Adrenal gland (tissue), 12 donors: ENCODE measurements around the gene USP10. TPM values are rescaled to one million over a fixed set of nuclear protein-coding genes. Genes with fewer than 3 reads are reported as not detected.

Source experiments
- DNase-seq, 7 donors: peaks; one replicate each; pipeline ENCODE4 v3.0.0-alpha.2; 2019 to 2020
- H3K27ac ChIP-seq, 5 donors: fragments of 200-600 bp; sonication (generic) in 4 of 5; 1 replicate in 3 of 5; 2 replicates in 2 of 5; pipeline versions ENCODE4 v1.5.1 to v1.8.0; 2016 to 2020; ENCODE audit warnings: mild to moderate bottlenecking in 1 of 5
- H3K27me3 ChIP-seq: fragments of 200-600 bp; 2 replicates; pipeline ENCODE4 v1.8.0; 2021
- H3K36me3 ChIP-seq, 2 donors: fragments of 200-600 bp; replicated peaks in 1 of 2; 1 replicate in 1 of 2; 2 replicates in 1 of 2; pipeline versions ENCODE4 v1.5.1 to v1.8.0; 2018 to 2022
- H3K4me1 ChIP-seq, 2 donors: fragments of 200-600 bp; replicated peaks in 1 of 2; 1 replicate in 1 of 2; 2 replicates in 1 of 2; pipeline versions ENCODE4 v1.5.1 to v1.8.0; 2018 to 2021
- H3K4me3 ChIP-seq, 4 donors: fragments of 200-600 bp; sonication (generic) in 3 of 4; one replicate each; pipeline ENCODE4 v1.5.1; 2016 to 2018
- H3K9me3 ChIP-seq, 3 donors: fragments of 200-600 bp; sonication (generic) in 1 of 3; replicated peaks in 1 of 3; 1 replicate in 2 of 3; 2 replicates in 1 of 3; pipeline versions ENCODE4 v1.5.1 to v1.8.0; 2016 to 2021
- POLR2A ChIP-seq, 2 donors: fragments of 450-650 bp; IDR thresholded peaks; one replicate each; pipeline ENCODE4 v1.6.1; 2017; ENCODE audit warnings: antibody characterized with exemption in 2 of 2, mild to moderate bottlenecking in 2 of 2, moderate library complexity in 1 of 2
- WGBS, 4 donors: extraction: QIAGEN DNeasy Blood & Tissue Kit in 2 of 4; methylation state at CpG; one replicate each; pipeline versions ENCODE4 v1.1.5 to v1.1.7; 2013 to 2017; 5-methylcytosine and 5-hydroxymethylcytosine counted together
- intact Hi-C, 2 donors: fragments of 100-400 bp; cut with DNase I; formaldehyde crosslinking; loops; one replicate each; pipeline versions ENCODE4 v1.14.1 to v1.15.0; 2022 to 2023
- polyA plus RNA-seq, 3 donors: library from polyadenylated mRNA; stranded (reverse); fragments of 200-250 nt in 2 of 3; fragments of 350-450 nt in 1 of 3; fragmentation: Illumina TruSeq in 1 of 3; extraction: RNeasy Lipid Tissue Mini Kit (QIAGEN cat#74804) in 1 of 3; gene quantifications; one replicate each; pipeline ENCODE4 v1.2.3, GENCODE V29; 2013 to 2014
- total RNA-seq, 9 donors: library from RNA; depleted of rRNA in 4 of 9; stranded (reverse); fragments of >200 nt in 4 of 9; fragments of 120-200 nt in 1 of 9; fragmentation: NEBNext Ultra II Directional in 1 of 9; extraction: Animal tissue kit (Norgen Biotek cat#: 25700) in 1 of 9; gene quantifications; one replicate each; pipeline versions ENCODE4 v1.1.0 to v1.2.4, GENCODE V29; 2013 to 2023
- TF ChIP-seq, protein P1 (sequence below), 6 experiments: fragments of 450-650 bp in 4 of 6; fragments of 200-600 bp in 2 of 6; sonication (generic) in 1 of 6; IDR thresholded peaks; 1 replicate in 5 of 6; 2 replicates in 1 of 6; pipeline versions ENCODE4 v1.5.1 to v1.8.0; 2016 to 2021; ENCODE audit warnings: antibody characterized with exemption in 6 of 6, mild to moderate bottlenecking in 2 of 6, moderate library complexity in 1 of 6
- donor health status: healthy with polysubstance abuse.
- donor health status: Bipolar disorder and iron deficiency.
- donor health status: DM: yes; HTN: yes; CAD: no.
- donor health status: DM: no; HTN: no; CAD: no.
- donor health status: DM: no; HTN: no; CAD: no.
- donor health status: DM: yes; HTN: yes; CAD: no.

Gene USP10
- total and polyA plus RNA-seq, 12 donors, result 16.2 to 154 (median 60.4) TPM

DNA sequence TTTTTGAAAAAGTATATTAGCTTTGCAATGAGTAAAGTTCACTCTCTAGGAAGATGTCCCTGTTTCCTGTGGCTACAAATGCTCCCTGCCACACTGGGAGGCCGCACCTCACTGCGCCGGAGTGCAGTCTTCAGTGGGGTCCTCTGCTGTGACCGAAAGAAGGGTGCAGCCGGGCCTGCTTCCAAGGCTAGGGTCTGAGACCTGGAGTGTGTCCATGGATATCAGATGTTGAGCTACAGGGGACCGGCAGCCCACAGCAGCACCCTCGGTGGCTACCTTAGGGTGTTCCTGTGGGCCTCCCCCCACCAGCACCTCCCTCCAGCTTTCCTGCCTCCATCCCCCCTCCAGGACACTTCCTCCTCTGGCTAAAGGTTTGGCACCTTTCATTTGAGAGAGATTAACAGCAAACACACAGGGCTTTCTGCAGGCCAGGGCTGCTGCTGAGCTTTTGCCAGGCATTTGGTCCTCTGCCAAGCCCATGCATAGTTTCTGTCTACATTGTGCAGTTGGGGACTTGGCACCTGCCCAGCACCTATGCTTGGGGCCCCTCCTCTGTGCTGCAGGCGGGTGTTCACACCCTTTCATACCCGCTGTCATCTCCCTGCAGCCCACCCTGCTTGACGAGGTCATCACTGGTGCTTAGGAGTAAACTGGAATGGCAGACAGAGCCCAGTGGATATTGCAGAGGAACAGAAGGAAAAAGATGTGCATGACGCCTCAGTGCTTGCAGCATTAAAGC is 86.2 kb downstream of the USP10 start:
- H3K27ac ChIP-seq, result no peak overlapping the region
- peaks cover 0 to 3% of the 10 kb centered on the region in 2 donors for H3K4me1 ChIP-seq
- no peaks in the 10 kb centered on the region for H3K36me3 ChIP-seq
- no peak overlapping the region for H3K4me3 ChIP-seq
- 62 to 72% (median 71%) methylated on average over 8 to 11 of the region's 11 CpGs for WGBS, 4 donors
- DNase-seq, result no peak
- TF ChIP-seq, protein P1, sequence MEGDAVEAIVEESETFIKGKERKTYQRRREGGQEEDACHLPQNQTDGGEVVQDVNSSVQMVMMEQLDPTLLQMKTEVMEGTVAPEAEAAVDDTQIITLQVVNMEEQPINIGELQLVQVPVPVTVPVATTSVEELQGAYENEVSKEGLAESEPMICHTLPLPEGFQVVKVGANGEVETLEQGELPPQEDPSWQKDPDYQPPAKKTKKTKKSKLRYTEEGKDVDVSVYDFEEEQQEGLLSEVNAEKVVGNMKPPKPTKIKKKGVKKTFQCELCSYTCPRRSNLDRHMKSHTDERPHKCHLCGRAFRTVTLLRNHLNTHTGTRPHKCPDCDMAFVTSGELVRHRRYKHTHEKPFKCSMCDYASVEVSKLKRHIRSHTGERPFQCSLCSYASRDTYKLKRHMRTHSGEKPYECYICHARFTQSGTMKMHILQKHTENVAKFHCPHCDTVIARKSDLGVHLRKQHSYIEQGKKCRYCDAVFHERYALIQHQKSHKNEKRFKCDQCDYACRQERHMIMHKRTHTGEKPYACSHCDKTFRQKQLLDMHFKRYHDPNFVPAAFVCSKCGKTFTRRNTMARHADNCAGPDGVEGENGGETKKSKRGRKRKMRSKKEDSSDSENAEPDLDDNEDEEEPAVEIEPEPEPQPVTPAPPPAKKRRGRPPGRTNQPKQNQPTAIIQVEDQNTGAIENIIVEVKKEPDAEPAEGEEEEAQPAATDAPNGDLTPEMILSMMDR (IDR thresholded peaks at IDR 0.05), result no peak
- TF ChIP-seq POLR2A (IDR thresholded peaks at IDR 0.05), result no peak
- H3K27me3 ChIP-seq, result no peaks in the 10 kb centered on the region
- intact Hi-C loops, result no loop called here
- H3K9me3 ChIP-seq, result no peaks in the 10 kb centered on the region

DNA sequence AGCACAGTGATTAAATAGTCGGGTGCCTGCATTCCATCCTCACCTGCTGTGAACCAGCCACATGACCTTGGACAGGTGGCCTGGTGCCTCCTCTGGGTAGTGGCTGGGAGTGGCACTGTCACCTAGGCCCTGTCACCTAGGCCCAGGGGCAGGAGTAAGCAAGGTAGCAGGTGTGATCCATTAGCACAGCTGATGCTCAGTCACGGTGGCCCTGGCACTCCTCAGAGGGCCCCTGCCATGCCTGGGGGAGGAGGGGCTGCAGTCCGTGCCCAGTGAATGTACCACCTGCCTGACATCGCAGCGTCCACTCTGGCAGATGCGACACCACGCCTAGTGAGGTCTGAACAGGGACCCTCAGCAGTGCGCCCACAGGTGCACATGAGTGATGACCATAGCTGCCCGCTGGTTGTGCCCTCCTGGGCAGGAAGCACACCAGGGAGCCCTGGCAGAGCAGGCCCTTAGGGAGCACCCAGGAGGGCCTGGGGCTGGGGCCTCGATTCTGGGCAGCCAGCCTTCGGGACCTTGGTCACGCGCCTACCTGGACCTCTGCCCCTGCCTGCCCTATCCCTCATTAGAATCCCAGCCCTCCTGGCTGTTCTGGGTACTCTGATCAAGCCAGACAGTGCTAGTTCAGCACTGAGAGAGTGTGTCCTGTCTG is 86.9 kb downstream of the USP10 start:
- Histone ChIP-seq H3K27me3 (no peaks in the 10 kb centered on the region), H3K9me3 (no peaks in the 10 kb centered on the region), H3K27ac (no peak overlapping the region), H3K4me1 (peaks cover 0 to 3% of the 10 kb centered on the region in 2 donors), H3K36me3 (no peaks in the 10 kb centered on the region), H3K4me3 (no peak overlapping the region)
- no peak for DNase-seq
- 67 to 87% (median 81%) methylated on average over 1 to 13 of the region's 13 CpGs for WGBS, 4 donors
- no peak for TF ChIP-seq POLR2A (IDR thresholded peaks at IDR 0.05)
- TF ChIP-seq, protein P1 (IDR thresholded peaks at IDR 0.05), result no peak
- intact Hi-C loops, result no loop called here

DNA sequence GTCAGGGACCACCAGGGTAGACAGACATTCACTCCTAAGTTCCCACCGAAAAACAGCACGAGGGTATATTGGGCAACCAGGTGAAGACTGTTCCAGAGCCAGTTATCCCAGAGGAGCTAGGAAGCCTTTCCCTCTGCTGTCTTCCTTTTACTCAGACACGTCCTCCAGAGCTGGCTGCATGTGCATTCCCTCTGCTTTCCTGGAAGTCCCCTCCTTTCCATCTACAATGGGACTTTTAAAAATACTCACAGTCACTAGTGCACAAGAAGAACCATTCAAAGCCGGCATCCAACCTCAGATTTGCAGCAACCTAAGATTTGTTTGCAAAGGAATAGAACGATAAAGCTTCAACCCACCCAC is 87.4 kb downstream of the USP10 start:
- Histone ChIP-seq H3K36me3 (no peaks in the 10 kb centered on the region), H3K9me3 (no peaks in the 10 kb centered on the region), H3K27me3 (no peaks in the 10 kb centered on the region), H3K4me3 (no peak overlapping the region), H3K4me1 (peaks cover 0 to 3% of the 10 kb centered on the region in 2 donors), H3K27ac (no peak overlapping the region)
- no peak for TF ChIP-seq POLR2A (IDR thresholded peaks at IDR 0.05)
- TF ChIP-seq, protein P1 (IDR thresholded peaks at IDR 0.05), result no peak
- intact Hi-C loops, result no loop called here
- DNase-seq, result no peak
- 74 to 83% (median 76%) methylated on average over 5 of the region's 5 CpGs for WGBS, 4 donors

DNA sequence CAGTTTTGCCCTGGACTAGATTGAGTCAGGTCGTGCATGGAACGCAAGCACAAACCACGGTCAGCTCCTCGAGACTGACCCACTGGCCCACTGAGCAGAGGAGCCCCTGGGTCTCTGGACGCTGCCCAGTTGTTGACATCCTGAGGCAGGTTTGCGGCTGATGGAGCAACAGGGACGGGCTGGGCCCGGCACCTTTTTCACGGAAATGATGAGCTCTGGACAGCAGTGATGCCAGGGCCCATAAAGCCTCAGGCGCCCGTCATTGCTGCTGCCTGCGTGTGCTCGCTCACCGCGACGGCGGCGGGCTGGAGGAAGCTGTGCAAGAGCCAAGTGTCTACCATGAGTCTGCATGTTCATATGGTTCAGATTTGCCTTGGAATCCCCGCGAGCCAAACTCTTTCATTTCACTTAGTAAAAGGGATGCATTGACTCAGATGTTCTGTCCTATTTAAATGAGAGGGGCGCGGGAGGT is 89.2 kb downstream of the USP10 start:
- no peaks in the 10 kb centered on the region for H3K36me3 ChIP-seq
- peaks cover 0 to 3% of the 10 kb centered on the region in 2 donors for H3K4me1 ChIP-seq
- H3K4me3 ChIP-seq, result no peak overlapping the region
- no peak overlapping the region for H3K27ac ChIP-seq
- no peaks in the 10 kb centered on the region for H3K9me3 ChIP-seq
- DNase-seq, result no peak
- WGBS, 4 donors, result 93 to 96% (median 94%) methylated on average over 19 to 22 of the region's 22 CpGs
- H3K27me3 ChIP-seq, result no peaks in the 10 kb centered on the region
- TF ChIP-seq POLR2A (IDR thresholded peaks at IDR 0.05), result no peak
- TF ChIP-seq, protein P1 (IDR thresholded peaks at IDR 0.05), result no peak
- intact Hi-C loops, result no loop called here
